NB4 (cell line): ENCODE results near the gene GID8.

Experiments used
- CTCF ChIP-seq: IDR thresholded peaks from one replicate; pipeline ENCODE4 v1.5.1; 2012; ENCODE audit warnings: low read depth, low read length
- MAX ChIP-seq: IDR thresholded peaks from 2 replicates; pipeline ENCODE4 v1.6.1; 2011; ENCODE audit warnings: low read depth, low read length
- MYC ChIP-seq: IDR thresholded peaks from 2 replicates; pipeline ENCODE4 v1.6.1; 2011; ENCODE audit warnings: low read depth, low read length
- POLR2A ChIP-seq: IDR thresholded peaks from 2 replicates; pipeline ENCODE4 v1.6.1; 2011; ENCODE audit warnings: mild to moderate bottlenecking; ENCODE audit not compliant: insufficient read length; ENCODE audit errors: extremely low read depth

- no peak for TF ChIP-seq CTCF
- no peak for TF ChIP-seq MAX
- TF ChIP-seq MYC = no peak
- TF ChIP-seq POLR2A = no peak
Observed at GRCh38 chr20:62901891-62902290, 36.1 kb upstream of the GID8 start.
